SK-N-MC (cell line): ENCODE data around the gene TRMT10C.
"Not testable (repeated sequence)": the region's sequence is repeated elsewhere in the genome, so short reads cannot be mapped to it uniquely, and the experiment has no call there.

ENCODE experiments used
- DNase-seq: peaks from one replicate; pipeline ENCODE4 v3.0.0-alpha.2; 2011; ENCODE audit warnings: low read depth, low spot score
- H3K27ac ChIP-seq: fragments of 200-600 bp; sonication (generic); 2 replicates; pipeline ENCODE4 v1.5.1; 2016; ENCODE audit warnings: mixed run types
- H3K36me3 ChIP-seq: fragments of 200-600 bp; sonication (generic); 2 replicates; pipeline ENCODE4 v1.6.1; 2017; ENCODE audit warnings: antibody characterized with exemption, low read length, mixed read lengths; ENCODE audit not compliant: insufficient read depth
- H3K4me3 ChIP-seq: fragments of 200-600 bp; sonication (generic); 2 replicates; pipeline ENCODE4 v1.5.1; 2016
- H3K9ac ChIP-seq: fragments of 200-600 bp; sonication (generic); 2 replicates; pipeline ENCODE4 v1.8.0; 2017; ENCODE audit warnings: mixed run types, mixed read lengths; ENCODE audit not compliant: insufficient read length
- H3K9me3 ChIP-seq: fragments of 200-600 bp; sonication (generic); 2 replicates; pipeline ENCODE4 v1.6.1; 2017; ENCODE audit warnings: low read depth, mild to moderate bottlenecking, antibody characterized with exemption, low read length, moderate library complexity, mixed read lengths
- EZH2 ChIP-seq: fragments of 200-600 bp; sonication (generic); IDR thresholded peaks from one replicate; pipeline ENCODE4 v1.6.1; 2017; ENCODE audit warnings: antibody characterized with exemption
- FOXP2 ChIP-seq: optimal IDR thresholded peaks from 2 replicates; pipeline ENCODE3; 2011; ENCODE audit warnings: mild to moderate bottlenecking, moderate library complexity; ENCODE audit not compliant: insufficient read depth; ENCODE audit errors: extremely low read length, control extremely low read depth
- POLR2AphosphoS5 ChIP-seq: IDR thresholded peaks from 2 replicates; pipeline ENCODE4 v1.6.1; 2012; ENCODE audit warnings: mild to moderate bottlenecking, low read depth, low read length, borderline replicate concordance

The TRMT10C gene

GRCh38 chr3:101542957-101543356 lies 18.7 kb upstream of the TRMT10C start:
- Histone ChIP-seq H3K36me3 (no peaks in the 10 kb centered on the region), H3K9me3 (no peaks in the 10 kb centered on the region), H3K9ac (no peak overlapping the region), H3K4me3 (no peak overlapping the region), H3K27ac (no peak overlapping the region)
- no peak for DNase-seq
- no peak for TF ChIP-seq POLR2AphosphoS5
- TF ChIP-seq EZH2 = no peak
- no peak for TF ChIP-seq FOXP2

- DNase-seq = no peak
- Histone ChIP-seq H3K9ac (no peak overlapping the region), H3K36me3 (no peaks in the 10 kb centered on the region), H3K27ac (no peak overlapping the region), H3K4me3 (no peak overlapping the region), H3K9me3 (no peaks in the 10 kb centered on the region)
- TF ChIP-seq FOXP2 (no peak), EZH2 (no peak), POLR2AphosphoS5 (no peak)
These were observed 17.4 kb upstream of the TRMT10C start for GRCh38 chr3:101544161-101544850.

- DNase-seq = no peak
- TF ChIP-seq POLR2AphosphoS5 (no peak), EZH2 (no peak), FOXP2 (no peak)
- Histone ChIP-seq H3K27ac (no peak overlapping the region), H3K9me3 (no peaks in the 10 kb centered on the region), H3K9ac (no peak overlapping the region), H3K36me3 (no peaks in the 10 kb centered on the region), H3K4me3 (no peak overlapping the region)
These were observed 13.1 kb upstream of the TRMT10C start for GRCh38 chr3:101548527-101549105.

- no peak for TF ChIP-seq EZH2
- TF ChIP-seq FOXP2 = no peak
- no peak for TF ChIP-seq POLR2AphosphoS5
- Histone ChIP-seq H3K4me3 (no peak overlapping the region), H3K36me3 (no peaks in the 10 kb centered on the region), H3K9ac (no peak overlapping the region), H3K9me3 (no peaks in the 10 kb centered on the region), H3K27ac (no peak overlapping the region)
- no peak for DNase-seq
These were observed 12.2 kb upstream of the TRMT10C start for GRCh38 chr3:101549473-101549872.

- H3K9me3 ChIP-seq, H3K4me3 ChIP-seq, H3K9ac ChIP-seq, H3K27ac ChIP-seq, DNase-seq, H3K36me3 ChIP-seq: not testable (repeated sequence)
These were observed 10.1 kb upstream of the TRMT10C start for GRCh38 chr3:101551359-101552081.

GRCh38 chr3:101553381-101553780 lies 8.3 kb upstream of the TRMT10C start:
- not testable (repeated sequence) for H3K4me3 ChIP-seq, H3K9ac ChIP-seq, H3K36me3 ChIP-seq, DNase-seq, H3K9me3 ChIP-seq, H3K27ac ChIP-seq

GRCh38 chr3:101556064-101556463 lies 5.6 kb upstream of the TRMT10C start:
- H3K36me3 ChIP-seq = no peaks in the 10 kb centered on the region
- H3K27ac ChIP-seq = no peak overlapping the region
- DNase-seq = no peak
- no peak overlapping the region for H3K9ac ChIP-seq
- no peak overlapping the region for H3K4me3 ChIP-seq
- TF ChIP-seq POLR2AphosphoS5 (no peak), FOXP2 (no peak), EZH2 (no peak)
- H3K9me3 ChIP-seq = no peaks in the 10 kb centered on the region

GRCh38 chr3:101567528-101568317 lies 6.1 kb downstream of the TRMT10C start:
- Histone ChIP-seq H3K27ac (no peak overlapping the region; the same call in 1 of the 2 replicates), H3K36me3 (peaks cover 44% of the 10 kb centered on the region), H3K4me3 (no peak overlapping the region), H3K9ac (no peak overlapping the region), H3K9me3 (no peaks in the 10 kb centered on the region)
- TF ChIP-seq FOXP2 = no peak
- no peak for TF ChIP-seq EZH2
- TF ChIP-seq POLR2AphosphoS5 = no peak
- DNase-seq = no peak
